HEK293 (cell line): ENCODE data around the gene PLXNA2.

Experiments
- GLI4 ChIP-seq: fragments of 450-650 bp; formaldehyde crosslinking; IDR thresholded peaks from 2 replicates; pipeline ENCODE4 v1.5.1; 2016; ENCODE audit warnings: missing biosample characterization, missing genetic modification characterization
- MEIS1 ChIP-seq: sonication (generic); formaldehyde crosslinking; IDR thresholded peaks from 2 replicates; pipeline ENCODE4 v1.8.1; 2022; ENCODE audit warnings: missing genetic modification reagents, mild to moderate bottlenecking, borderline replicate concordance
- REST ChIP-seq: fragments of 450-650 bp; formaldehyde crosslinking; IDR thresholded peaks from 2 replicates; pipeline ENCODE4 v1.5.1; 2016; ENCODE audit warnings: missing biosample characterization, missing genetic modification characterization
- TCF7L2 ChIP-seq: IDR thresholded peaks from 2 replicates; pipeline ENCODE4 v1.6.1; 2011; ENCODE audit warnings: low read depth, mild to moderate bottlenecking, inconsistent platforms, low read length, moderate library complexity, borderline replicate concordance
- TSHZ1 ChIP-seq: fragments of 450-650 bp; formaldehyde crosslinking; IDR thresholded peaks from 2 replicates; pipeline ENCODE4 v1.5.1; 2016; ENCODE audit warnings: missing biosample characterization, missing genetic modification characterization, borderline replicate concordance
- ZNF768 ChIP-seq: fragments of 450-650 bp; formaldehyde crosslinking; IDR thresholded peaks from 2 replicates; pipeline ENCODE4 v1.5.1; 2018; ENCODE audit warnings: missing biosample characterization, mild to moderate bottlenecking, missing genetic modification characterization
- ZSCAN18 ChIP-seq: fragments of 450-650 bp; formaldehyde crosslinking; IDR thresholded peaks from 2 replicates; pipeline ENCODE4 v1.5.1; 2016; ENCODE audit warnings: missing biosample characterization, missing genetic modification characterization

GRCh38 chr1:207990455-207990854, 253.7 kb downstream of the PLXNA2 start:
- TF ChIP-seq ZNF768: no peak
- TF ChIP-seq TCF7L2: no peak
- TF ChIP-seq GLI4: no peak
- TF ChIP-seq REST (tag by site-specific recombination): no peak
- TF ChIP-seq ZSCAN18 (tag by site-specific recombination): no peak
- TF ChIP-seq TSHZ1 (tag by site-specific recombination): no peak
- no peak for TF ChIP-seq MEIS1
